LNCAP (cell line): ENCODE results near the gene CDH13.

Source experiments
- CTCF ChIP-seq: fragments of 450-650 bp; IDR thresholded peaks from 2 replicates; pipeline ENCODE4 v1.5.1; 2017; ENCODE audit warnings: mild to moderate bottlenecking

The CDH13 gene

GRCh38 chr16:82643136-82643535 is 16.4 kb downstream of the CDH13 start:
- TF ChIP-seq CTCF = no peak

GRCh38 chr16:82643936-82644630 is 17.3 kb downstream of the CDH13 start:
- no peak for TF ChIP-seq CTCF

GRCh38 chr16:82646504-82646903 is 19.7 kb downstream of the CDH13 start:
- TF ChIP-seq CTCF = no peak

- TF ChIP-seq CTCF = no peak
Observed at GRCh38 chr16:82649766-82650165, 23.0 kb downstream of the CDH13 start.

GRCh38 chr16:82650804-82651203 is 24.0 kb downstream of the CDH13 start:
- TF ChIP-seq CTCF = no peak

DNA sequence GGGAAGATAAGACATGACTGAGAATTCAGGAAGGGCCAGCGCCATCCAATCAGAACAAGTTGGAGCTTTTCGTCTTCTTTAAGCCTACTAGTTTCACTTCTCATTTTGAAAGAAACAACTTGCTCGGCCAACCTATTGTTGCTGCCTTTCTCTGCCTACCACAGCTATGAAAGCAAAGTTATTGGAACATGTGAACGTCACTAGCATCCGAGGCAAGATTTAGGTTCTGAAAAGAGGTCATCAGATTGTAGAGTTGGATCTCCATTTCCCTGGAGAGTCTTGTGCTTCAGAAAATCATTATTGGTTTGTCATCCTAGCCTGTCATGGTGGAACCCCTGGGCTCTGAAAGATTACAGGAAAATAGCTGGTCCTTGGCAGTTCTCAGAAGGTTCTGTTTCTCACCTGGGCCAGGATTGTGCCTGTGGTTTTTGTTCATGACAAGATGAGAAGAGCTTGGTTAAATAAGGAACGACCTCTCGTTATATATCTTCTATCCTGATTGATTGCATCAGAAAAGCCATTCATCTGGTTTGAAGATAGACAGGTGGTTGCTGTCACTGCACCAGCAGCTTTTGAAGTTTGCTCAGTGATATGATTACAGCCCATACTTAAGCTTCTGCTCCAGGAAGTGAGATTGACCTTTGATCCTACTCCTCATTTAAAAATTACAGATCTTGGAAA is 25.3 kb downstream of the CDH13 start:
- TF ChIP-seq CTCF = no peak

- no peak for TF ChIP-seq CTCF
Observed at GRCh38 chr16:82652826-82653225, 26.1 kb downstream of the CDH13 start.
